Stimulated activated CD4-positive, alpha-beta T cell treated with anti-CD3 and anti-CD28 coated beads, TNF-alpha, amount 100 ng/mL, for 24 hours (primary cell): Measurements from ENCODE around the gene C17orf107.

Experiments
- DNase-seq, 3 experiments: peaks; one replicate each; pipeline ENCODE4 v3.0.0-alpha.2; 2020; ENCODE audit warnings: low read depth in 3 of 3

C17orf107 gene

GRCh38 chr17:4934173-4934979 lies 35.0 kb downstream of the C17orf107 start:
- no peak for DNase-seq

GRCh38 chr17:4935650-4936049 lies 36.3 kb downstream of the C17orf107 start:
- DNase-seq, result no peak

- DNase-seq, result no peak
Measured at GRCh38 chr17:4936436-4936835, 37.1 kb downstream of the C17orf107 start.

- DNase-seq, result no peak
Measured at GRCh38 chr17:4937553-4937952, 38.2 kb downstream of the C17orf107 start.

GRCh38 chr17:4938069-4938491 lies 38.7 kb downstream of the C17orf107 start:
- DNase-seq, result no peak

GRCh38 chr17:4938688-4939545 lies 39.6 kb downstream of the C17orf107 start:
- no peak for DNase-seq

- no peak for DNase-seq
Measured at GRCh38 chr17:4939546-4939795, 40.1 kb downstream of the C17orf107 start.

- peak; percentile 89 to 94 (median 92) for DNase-seq
Measured at GRCh38 chr17:4939796-4940554, 40.6 kb downstream of the C17orf107 start, which contains the start of the genes RNF167 and SLC25A11. TSS of gene RNF167 (plus strand) at chr17:4940268. CDS start at chr17:4940910, 642 bp downstream. TSS of gene SLC25A11 (minus strand) at chr17:4940046. CDS start at chr17:4939910, 136 bp downstream.

GRCh38 chr17:4940555-4941318 lies 41.4 kb downstream of the C17orf107 start:
- DNase-seq, result peak in 1 of 3 experiments; percentile 44

- no peak for DNase-seq
Measured at GRCh38 chr17:4941319-4941610, 41.9 kb downstream of the C17orf107 start.

GRCh38 chr17:4942760-4943508 lies 43.6 kb downstream of the C17orf107 start:
- no peak for DNase-seq

- peak in 1 of 3 experiments; percentile 58 for DNase-seq
Measured at GRCh38 chr17:4944163-4944553, 44.8 kb downstream of the C17orf107 start.

GRCh38 chr17:4944554-4945175 lies 45.3 kb downstream of the C17orf107 start:
- DNase-seq, result peak in 1 of 3 experiments; percentile 46

- DNase-seq, result peak; percentile 72 to 86 (median 83)
Measured at GRCh38 chr17:4945176-4945943, 46.0 kb downstream of the C17orf107 start.

- no peak for DNase-seq
Measured at GRCh38 chr17:4945944-4946280, 46.6 kb downstream of the C17orf107 start.

- DNase-seq, result no peak
Measured at GRCh38 chr17:4946312-4946976, 47.1 kb downstream of the C17orf107 start.

GRCh38 chr17:4947010-4947410 lies 47.7 kb downstream of the C17orf107 start:
- no peak for DNase-seq

- DNase-seq, result peak in 1 of 3 experiments; percentile 73
Measured at GRCh38 chr17:4947411-4948165, 48.3 kb downstream of the C17orf107 start.
